ENCODE measurements around the gene E4F1.

Gene E4F1

DNA sequence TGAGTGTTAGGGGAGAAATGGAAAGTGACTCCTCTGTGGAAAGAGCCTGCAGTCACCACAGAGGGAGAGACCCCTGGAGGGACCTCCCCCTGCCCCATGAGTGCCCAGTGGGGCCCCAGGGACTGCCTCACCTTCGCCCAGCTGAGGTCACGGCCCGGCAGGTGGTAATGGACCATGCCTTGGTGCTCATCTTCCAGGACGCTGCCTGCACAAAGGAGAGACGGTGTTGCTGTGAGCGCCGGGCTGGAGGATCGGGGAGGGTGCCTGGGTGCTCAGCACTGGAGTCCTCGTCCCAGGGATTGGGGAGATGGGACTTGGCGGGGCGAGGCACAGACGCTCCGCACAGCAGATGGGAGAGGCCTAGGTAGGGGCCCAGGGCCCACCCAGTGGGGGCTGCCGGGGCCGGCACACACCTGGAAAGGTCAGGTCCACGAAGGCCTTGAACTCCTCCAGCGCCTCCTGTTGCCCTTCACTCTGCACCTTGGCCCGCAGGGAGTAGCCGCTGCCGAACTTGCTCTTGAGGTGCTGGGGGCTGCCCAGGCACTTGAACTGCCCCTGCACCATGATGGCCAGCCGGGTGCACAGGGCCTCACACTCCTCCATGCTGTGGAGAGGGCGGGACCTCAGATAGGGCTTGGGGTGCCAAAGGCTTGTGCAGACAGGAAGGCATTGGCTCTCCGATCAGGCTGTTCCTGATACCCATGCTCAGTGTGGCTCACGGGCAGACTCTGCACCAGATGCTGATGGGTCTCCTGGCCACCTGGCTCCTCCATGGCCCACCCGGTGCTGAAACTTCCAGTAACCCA, 54.3 kb downstream of the E4F1 start:
- FAIRE-seq, result no peak

GRCh38 chr16:2278272-2278608, 54.8 kb downstream of the E4F1 start:
- no peak for FAIRE-seq

GRCh38 chr16:2278956-2279800, 55.8 kb downstream of the E4F1 start:
- FAIRE-seq, result no peak

- no peak for FAIRE-seq
Measured at GRCh38 chr16:2280461-2280860, 57.1 kb downstream of the E4F1 start.

DNA sequence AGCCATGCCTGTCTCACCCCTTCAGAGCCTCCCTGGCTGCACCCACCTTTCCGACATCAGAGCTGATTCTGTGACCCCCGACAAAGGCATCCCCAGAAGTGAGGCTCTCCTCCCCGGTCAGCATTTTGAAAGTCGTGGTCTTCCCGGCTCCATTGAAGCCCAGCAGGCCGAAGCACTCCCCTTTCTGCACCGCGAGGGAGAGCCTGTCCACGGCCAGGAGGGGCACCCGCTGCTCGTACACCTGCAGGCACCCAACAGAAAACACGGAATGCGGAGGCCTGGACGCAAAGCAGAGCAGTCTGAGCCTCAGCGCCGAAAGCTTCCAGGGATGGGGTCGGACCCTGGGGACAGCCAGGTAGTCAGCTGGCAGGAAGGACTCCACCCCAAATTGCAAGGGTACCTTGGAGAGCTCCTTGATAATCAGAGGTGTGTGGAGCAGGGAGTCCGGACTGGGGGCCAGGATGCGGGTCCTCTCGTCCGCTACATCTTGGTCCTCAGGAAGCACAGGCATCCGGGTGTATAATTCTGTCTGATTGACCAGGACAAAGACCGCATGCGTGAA, 57.7 kb downstream of the E4F1 start:
- FAIRE-seq, result no peak

DNA sequence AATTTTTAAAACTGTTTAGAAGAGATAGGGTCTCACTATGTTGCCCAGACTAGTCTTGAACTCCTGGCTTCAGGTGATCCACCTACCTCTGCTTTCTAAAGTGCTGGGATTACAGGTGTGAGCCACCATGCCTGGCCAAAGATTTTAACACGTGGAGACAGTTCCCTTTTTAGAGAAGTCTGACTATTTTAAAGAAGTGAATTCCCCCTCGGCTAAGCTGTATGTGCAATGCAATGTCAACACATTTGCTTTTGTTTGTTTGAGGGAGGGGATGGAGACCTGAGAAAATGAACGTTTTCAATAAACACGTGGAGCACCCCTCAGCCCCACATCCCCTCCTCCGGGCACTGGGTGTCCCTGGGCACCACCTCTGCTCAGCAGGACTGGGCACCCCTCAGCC, 58.9 kb downstream of the E4F1 start:
- FAIRE-seq, result no peak

- no peak for FAIRE-seq
Measured at GRCh38 chr16:2282866-2283555, 59.6 kb downstream of the E4F1 start.

DNA sequence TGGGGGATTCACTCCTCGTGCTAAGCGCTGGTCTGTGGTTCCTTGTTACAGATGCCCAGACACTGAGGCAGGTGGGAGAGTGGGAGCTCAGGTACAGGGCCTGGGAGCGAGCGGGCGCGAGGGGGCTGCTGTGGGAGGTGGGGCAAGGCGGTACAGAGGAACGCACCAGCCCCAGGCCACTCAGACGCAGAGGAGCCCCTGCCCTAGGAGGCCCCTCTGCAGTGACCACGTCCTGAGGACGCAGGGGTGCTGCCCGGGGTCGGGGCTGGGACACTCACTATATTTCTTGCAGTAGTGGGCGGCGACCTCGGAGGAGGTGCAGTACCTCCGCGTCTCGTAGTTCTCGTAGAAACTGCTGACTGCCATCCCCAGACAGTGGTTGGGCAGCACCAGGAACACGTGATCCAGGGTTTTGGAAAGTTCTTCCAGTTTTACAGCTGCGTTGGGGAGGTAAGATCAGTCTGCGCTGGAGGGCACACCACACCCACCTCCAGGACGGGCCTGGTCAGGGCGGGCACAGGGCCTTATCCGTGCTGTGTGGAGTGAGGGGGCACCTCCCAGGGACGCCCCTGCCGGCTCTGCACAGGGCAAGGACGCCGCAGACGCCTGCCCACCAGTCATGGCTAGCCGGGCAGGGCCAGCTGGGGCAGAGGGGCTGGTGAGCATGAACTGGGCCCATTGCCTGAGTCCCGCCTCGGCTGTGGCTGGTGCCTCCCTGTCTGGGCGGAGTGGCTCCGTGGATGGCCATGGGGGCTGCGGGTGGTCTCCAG, 60.8 kb downstream of the E4F1 start:
- FAIRE-seq, result no peak

DNA sequence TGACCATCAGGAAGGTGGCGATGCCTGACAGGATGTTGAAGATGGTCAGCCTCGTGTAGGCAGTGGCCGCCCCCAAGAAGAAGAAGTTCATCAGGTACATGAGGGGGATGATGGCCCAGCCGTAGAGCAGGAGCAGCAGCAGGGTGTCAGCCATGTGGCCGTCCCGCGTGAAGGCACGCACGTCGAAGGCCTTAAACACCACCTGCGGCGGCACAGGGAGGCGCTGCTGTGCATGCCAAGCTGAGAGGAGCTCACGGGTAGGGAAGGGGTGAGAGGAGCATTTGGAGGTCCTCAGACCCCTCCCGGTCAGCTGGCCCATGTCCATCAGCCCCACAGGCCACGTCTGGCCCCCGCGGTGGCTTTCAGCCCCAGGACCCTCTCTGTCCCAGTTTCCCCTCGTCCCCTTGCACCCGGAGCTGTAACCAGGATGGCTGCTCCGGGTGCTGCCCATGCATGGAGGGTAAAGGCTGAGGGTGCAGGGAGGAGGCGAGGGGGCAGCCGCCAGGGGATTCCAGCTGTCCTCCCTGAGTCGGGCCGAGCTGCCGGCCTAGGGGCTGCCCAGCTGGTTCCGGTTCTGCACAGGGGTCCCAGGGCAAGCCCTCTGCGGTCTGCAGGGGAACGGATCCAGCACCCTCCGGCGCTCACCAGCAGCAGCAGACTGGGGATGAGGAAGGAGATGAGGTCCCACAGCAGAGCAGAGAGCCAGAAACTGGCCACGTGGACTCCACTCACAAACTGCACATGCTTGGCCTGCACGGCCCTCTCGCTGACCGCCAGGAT, 61.6 kb downstream of the E4F1 start:
- FAIRE-seq, result no peak

Data from G401.6 (cell line).